ENCODE measurements around the gene EIF5B.

The EIF5B gene

GRCh38 chr2:99420031-99420430 lies 82.8 kb downstream of the EIF5B start:
- TF ChIP-seq, protein P1, sequence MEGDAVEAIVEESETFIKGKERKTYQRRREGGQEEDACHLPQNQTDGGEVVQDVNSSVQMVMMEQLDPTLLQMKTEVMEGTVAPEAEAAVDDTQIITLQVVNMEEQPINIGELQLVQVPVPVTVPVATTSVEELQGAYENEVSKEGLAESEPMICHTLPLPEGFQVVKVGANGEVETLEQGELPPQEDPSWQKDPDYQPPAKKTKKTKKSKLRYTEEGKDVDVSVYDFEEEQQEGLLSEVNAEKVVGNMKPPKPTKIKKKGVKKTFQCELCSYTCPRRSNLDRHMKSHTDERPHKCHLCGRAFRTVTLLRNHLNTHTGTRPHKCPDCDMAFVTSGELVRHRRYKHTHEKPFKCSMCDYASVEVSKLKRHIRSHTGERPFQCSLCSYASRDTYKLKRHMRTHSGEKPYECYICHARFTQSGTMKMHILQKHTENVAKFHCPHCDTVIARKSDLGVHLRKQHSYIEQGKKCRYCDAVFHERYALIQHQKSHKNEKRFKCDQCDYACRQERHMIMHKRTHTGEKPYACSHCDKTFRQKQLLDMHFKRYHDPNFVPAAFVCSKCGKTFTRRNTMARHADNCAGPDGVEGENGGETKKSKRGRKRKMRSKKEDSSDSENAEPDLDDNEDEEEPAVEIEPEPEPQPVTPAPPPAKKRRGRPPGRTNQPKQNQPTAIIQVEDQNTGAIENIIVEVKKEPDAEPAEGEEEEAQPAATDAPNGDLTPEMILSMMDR (IDR thresholded peaks at IDR 0.05; ENCODE audit: extremely low read depth, missing control alignments) = no peak
- no peak for DNase-seq (ENCODE audit: low spot score)

- TF ChIP-seq, protein P1 (IDR thresholded peaks at IDR 0.05; ENCODE audit: extremely low read depth, missing control alignments) = no peak
- no peak for DNase-seq (ENCODE audit: low spot score)
These were observed 83.6 kb downstream of the EIF5B start for GRCh38 chr2:99420751-99421299.

GRCh38 chr2:99421469-99421868 lies 84.3 kb downstream of the EIF5B start:
- TF ChIP-seq, protein P1 (IDR thresholded peaks at IDR 0.05; ENCODE audit: extremely low read depth, missing control alignments) = no peak
- no peak for DNase-seq (ENCODE audit: low spot score)

- peak; percentile 9 for DNase-seq (ENCODE audit: low spot score)
- TF ChIP-seq, protein P1 (IDR thresholded peaks at IDR 0.05; ENCODE audit: extremely low read depth, missing control alignments) = no peak
These were observed 85.4 kb downstream of the EIF5B start for GRCh38 chr2:99422599-99422998.

- DNase-seq (ENCODE audit: low spot score) = no peak
These were observed 87.2 kb downstream of the EIF5B start for GRCh38 chr2:99424371-99424770.

GRCh38 chr2:99425022-99425421 lies 87.8 kb downstream of the EIF5B start:
- no peak for DNase-seq (ENCODE audit: low spot score)
- TF ChIP-seq, protein P1 (IDR thresholded peaks at IDR 0.05; ENCODE audit: extremely low read depth, missing control alignments) = no peak

More at GRCh38 chr2:99424371-99424770, 87.2 kb downstream of the EIF5B start:
- TF ChIP-seq, protein P1 (IDR thresholded peaks at IDR 0.05; ENCODE audit: extremely low read depth, missing control alignments) = no peak

- TF ChIP-seq, protein P1 (IDR thresholded peaks at IDR 0.05; ENCODE audit: extremely low read depth, missing control alignments) = no peak
- no peak for DNase-seq (ENCODE audit: low spot score)
These were observed 93.6 kb downstream of the EIF5B start for GRCh38 chr2:99430614-99431291.
